Liver (tissue), 9 donors: Measurements from ENCODE around the gene ZC3H11A. TPM values are rescaled to one million over a fixed set of nuclear protein-coding genes. Genes with fewer than 3 reads are reported as not detected.

Experiments used
- DNase-seq: peaks from one replicate; pipeline ENCODE4 v3.0.0-alpha.2; 2017; ENCODE audit warnings: low spot score
- H3K27ac ChIP-seq, 2 donors: one replicate each; pipeline ENCODE4 v1.7.0; 2013; ENCODE audit warnings: inconsistent platforms in 2 of 2, low read length in 2 of 2, control low read depth in 1 of 2, low read depth in 1 of 2, mild to moderate bottlenecking in 1 of 2
- H3K27me3 ChIP-seq, 4 donors: one replicate each; pipeline versions ENCODE4 v1.6.1 to v1.7.0; 2013; ENCODE audit warnings: low read length in 3 of 4, inconsistent platforms in 1 of 4, mild to moderate bottlenecking in 1 of 4, moderate library complexity in 1 of 4; ENCODE audit not compliant: control insufficient read depth in 4 of 4, insufficient read depth in 4 of 4
- H3K36me3 ChIP-seq, 4 donors: one replicate each; pipeline versions ENCODE4 v1.6.1 to v1.7.0; 2013; ENCODE audit warnings: low read length in 3 of 4, mild to moderate bottlenecking in 3 of 4, low read depth in 1 of 4, moderate library complexity in 1 of 4; ENCODE audit not compliant: control insufficient read depth in 4 of 4, insufficient read depth in 3 of 4
- H3K4me1 ChIP-seq, 4 donors: one replicate each; pipeline versions ENCODE4 v1.6.1 to v1.7.0; 2013; ENCODE audit warnings: low read length in 3 of 4, mild to moderate bottlenecking in 3 of 4, moderate library complexity in 1 of 4; ENCODE audit not compliant: control insufficient read depth in 4 of 4, insufficient read depth in 4 of 4
- H3K4me3 ChIP-seq, 3 donors: one replicate each; pipeline versions ENCODE4 v1.6.1 to v1.7.0; 2013; ENCODE audit warnings: low read length in 3 of 3, control low read depth in 1 of 3, low read depth in 1 of 3, mild to moderate bottlenecking in 1 of 3
- H3K9ac ChIP-seq, 2 donors: one replicate each; pipeline ENCODE4 v1.7.0; 2013; ENCODE audit warnings: low read length in 2 of 2, mild to moderate bottlenecking in 2 of 2, moderate library complexity in 2 of 2, control low read depth in 1 of 2, low read depth in 1 of 2
- H3K9me3 ChIP-seq, 4 donors: one replicate each; pipeline versions ENCODE4 v1.6.1 to v1.7.0; 2013; ENCODE audit warnings: low read length in 3 of 4; ENCODE audit not compliant: control insufficient read depth in 4 of 4
- EGR1 ChIP-seq, 2 donors: IDR thresholded peaks; 2 replicates each; pipeline ENCODE4 v1.6.1; 2016 to 2018; ENCODE audit warnings: antibody characterized with exemption in 2 of 2, low read depth in 2 of 2
- FOXA1 ChIP-seq: IDR thresholded peaks from 2 replicates; pipeline ENCODE4 v1.6.1; 2016; ENCODE audit warnings: antibody characterized with exemption
- FOXA2 ChIP-seq: IDR thresholded peaks from 2 replicates; pipeline ENCODE4 v1.6.1; 2016; ENCODE audit warnings: antibody characterized with exemption
- GABPA ChIP-seq, 2 donors: IDR thresholded peaks in 1 of 2; conservative IDR thresholded peaks in 1 of 2; 2 replicates each; pipeline ENCODE4 v1.6.1; 2016; ENCODE audit warnings: antibody characterized with exemption in 2 of 2, mild to moderate bottlenecking in 1 of 2, moderate library complexity in 1 of 2
- HNF4A ChIP-seq, 2 donors: conservative IDR thresholded peaks; 2 replicates each; pipeline ENCODE4 v1.6.1; 2016; ENCODE audit warnings: antibody characterized with exemption in 2 of 2, mild to moderate bottlenecking in 2 of 2
- HNF4G ChIP-seq: IDR thresholded peaks from 2 replicates; pipeline ENCODE4 v1.6.1; 2016; ENCODE audit warnings: antibody characterized with exemption
- JUND ChIP-seq, 2 donors: IDR thresholded peaks; 2 replicates each; pipeline ENCODE4 v1.6.1; 2016; ENCODE audit warnings: antibody characterized with exemption in 2 of 2
- NR2F2 ChIP-seq: IDR thresholded peaks from 2 replicates; pipeline ENCODE4 v1.6.1; 2016; ENCODE audit warnings: antibody characterized with exemption
- RAD21 ChIP-seq, 2 donors: IDR thresholded peaks; 2 replicates each; pipeline ENCODE4 v1.6.1; 2016; ENCODE audit warnings: antibody characterized with exemption in 2 of 2, mild to moderate bottlenecking in 2 of 2
- RXRA ChIP-seq, 2 donors: IDR thresholded peaks; 2 replicates each; pipeline ENCODE4 v1.6.1; 2017 to 2018; ENCODE audit warnings: antibody characterized with exemption in 2 of 2, mild to moderate bottlenecking in 1 of 2
- SP1 ChIP-seq: IDR thresholded peaks from 2 replicates; pipeline ENCODE4 v1.6.1; 2018; ENCODE audit warnings: antibody characterized with exemption, mild to moderate bottlenecking
- TAF1 ChIP-seq: conservative IDR thresholded peaks from 2 replicates; pipeline ENCODE4 v1.6.1; 2016; ENCODE audit warnings: antibody characterized with exemption, mild to moderate bottlenecking
- YY1 ChIP-seq: IDR thresholded peaks from 2 replicates; pipeline ENCODE4 v1.6.1; 2016; ENCODE audit warnings: antibody characterized with exemption, mild to moderate bottlenecking
- WGBS: extraction: QIAGEN DNeasy Blood & Tissue Kit; methylation state at CpG from one replicate; pipeline ENCODE4 v1.1.7; 2013; 5-methylcytosine and 5-hydroxymethylcytosine counted together
- polyA plus RNA-seq, 2 donors: library from polyadenylated mRNA; stranded (reverse) in 1 of 2; unstranded in 1 of 2; fragments of 200-250 nt in 1 of 2; fragments of >200 nt in 1 of 2; fragmentation: Nextera tagmentation in 1 of 2; extraction: Ambion mirVana in 1 of 2; gene quantifications; one replicate each; pipeline versions ENCODE4 v1.2.1 to v1.2.3, GENCODE V29; 2013 to 2015
- total RNA-seq, 2 donors: library from RNA; depleted of rRNA; stranded (reverse); fragments of >200 nt; gene quantifications; one replicate each; pipeline ENCODE4 v1.2.3, GENCODE V29; 2014
- TF ChIP-seq, protein P1 (sequence below): fragments of 150-350 bp; IDR thresholded peaks from 2 replicates; pipeline ENCODE4 v1.5.1; 2017; ENCODE audit warnings: improper control_type of control experiment, low read depth, low read length; ENCODE audit not compliant: missing input control
- TF ChIP-seq, protein P2 (sequence below): IDR thresholded peaks from 2 replicates; pipeline ENCODE4 v1.6.1; 2016; ENCODE audit warnings: antibody characterized with exemption
- TF ChIP-seq, protein P3 (sequence below): IDR thresholded peaks from 2 replicates; pipeline ENCODE4 v1.6.1; 2016; ENCODE audit warnings: antibody characterized with exemption
- TF ChIP-seq, protein P4 (sequence below): IDR thresholded peaks from 2 replicates; pipeline ENCODE4 v1.6.1; 2016; ENCODE audit warnings: antibody characterized with exemption
- TF ChIP-seq, protein P5 (sequence below): IDR thresholded peaks from 2 replicates; pipeline ENCODE4 v1.6.1; 2016; ENCODE audit warnings: antibody characterized with exemption, mild to moderate bottlenecking
- donor health status: healthy.
- donor health status: healthy.
- donor health status: healthy.
- donor health status: healthy.
- donor health status: healthy.

ZC3H11A gene
- total and polyA plus RNA-seq, 4 donors: 14.9 to 76.8 (median 30.2) TPM

DNA sequence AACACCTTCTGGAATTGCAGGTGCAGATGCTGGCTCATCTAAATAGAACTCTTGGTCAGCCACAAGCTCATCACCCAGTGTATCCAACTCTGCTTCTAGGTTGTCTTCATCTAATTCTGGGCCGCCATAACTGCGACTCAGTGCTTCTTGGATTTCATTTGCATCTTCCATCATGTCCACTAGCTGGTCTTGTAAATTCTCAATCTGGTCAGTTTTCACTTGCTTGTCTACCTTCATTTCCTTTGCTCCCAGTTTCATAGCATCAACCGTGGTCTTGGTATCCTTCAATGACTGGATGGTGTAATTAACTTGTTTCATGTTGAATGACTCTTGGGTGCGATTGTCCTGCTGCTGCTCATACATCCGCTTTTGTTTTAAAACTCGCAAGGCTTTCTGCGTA lies 10.3 kb downstream of the ZC3H11A start:
- 98% methylated on average over 7 of the region's 7 CpGs for WGBS
- H3K9me3 ChIP-seq: no peaks in the 10 kb centered on the region
- TF ChIP-seq TAF1: no peak
- TF ChIP-seq HNF4A (conservative IDR thresholded peaks at IDR 0.05): no peak
- TF ChIP-seq, protein P1, sequence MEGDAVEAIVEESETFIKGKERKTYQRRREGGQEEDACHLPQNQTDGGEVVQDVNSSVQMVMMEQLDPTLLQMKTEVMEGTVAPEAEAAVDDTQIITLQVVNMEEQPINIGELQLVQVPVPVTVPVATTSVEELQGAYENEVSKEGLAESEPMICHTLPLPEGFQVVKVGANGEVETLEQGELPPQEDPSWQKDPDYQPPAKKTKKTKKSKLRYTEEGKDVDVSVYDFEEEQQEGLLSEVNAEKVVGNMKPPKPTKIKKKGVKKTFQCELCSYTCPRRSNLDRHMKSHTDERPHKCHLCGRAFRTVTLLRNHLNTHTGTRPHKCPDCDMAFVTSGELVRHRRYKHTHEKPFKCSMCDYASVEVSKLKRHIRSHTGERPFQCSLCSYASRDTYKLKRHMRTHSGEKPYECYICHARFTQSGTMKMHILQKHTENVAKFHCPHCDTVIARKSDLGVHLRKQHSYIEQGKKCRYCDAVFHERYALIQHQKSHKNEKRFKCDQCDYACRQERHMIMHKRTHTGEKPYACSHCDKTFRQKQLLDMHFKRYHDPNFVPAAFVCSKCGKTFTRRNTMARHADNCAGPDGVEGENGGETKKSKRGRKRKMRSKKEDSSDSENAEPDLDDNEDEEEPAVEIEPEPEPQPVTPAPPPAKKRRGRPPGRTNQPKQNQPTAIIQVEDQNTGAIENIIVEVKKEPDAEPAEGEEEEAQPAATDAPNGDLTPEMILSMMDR: no peak
- TF ChIP-seq, protein P2, sequence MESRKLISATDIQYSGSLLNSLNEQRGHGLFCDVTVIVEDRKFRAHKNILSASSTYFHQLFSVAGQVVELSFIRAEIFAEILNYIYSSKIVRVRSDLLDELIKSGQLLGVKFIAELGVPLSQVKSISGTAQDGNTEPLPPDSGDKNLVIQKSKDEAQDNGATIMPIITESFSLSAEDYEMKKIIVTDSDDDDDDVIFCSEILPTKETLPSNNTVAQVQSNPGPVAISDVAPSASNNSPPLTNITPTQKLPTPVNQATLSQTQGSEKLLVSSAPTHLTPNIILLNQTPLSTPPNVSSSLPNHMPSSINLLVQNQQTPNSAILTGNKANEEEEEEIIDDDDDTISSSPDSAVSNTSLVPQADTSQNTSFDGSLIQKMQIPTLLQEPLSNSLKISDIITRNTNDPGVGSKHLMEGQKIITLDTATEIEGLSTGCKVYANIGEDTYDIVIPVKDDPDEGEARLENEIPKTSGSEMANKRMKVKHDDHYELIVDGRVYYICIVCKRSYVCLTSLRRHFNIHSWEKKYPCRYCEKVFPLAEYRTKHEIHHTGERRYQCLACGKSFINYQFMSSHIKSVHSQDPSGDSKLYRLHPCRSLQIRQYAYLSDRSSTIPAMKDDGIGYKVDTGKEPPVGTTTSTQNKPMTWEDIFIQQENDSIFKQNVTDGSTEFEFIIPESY: no peak
- TF ChIP-seq NR2F2: no peak
- TF ChIP-seq, protein P3, sequence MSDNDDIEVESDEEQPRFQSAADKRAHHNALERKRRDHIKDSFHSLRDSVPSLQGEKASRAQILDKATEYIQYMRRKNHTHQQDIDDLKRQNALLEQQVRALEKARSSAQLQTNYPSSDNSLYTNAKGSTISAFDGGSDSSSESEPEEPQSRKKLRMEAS: no peak
- TF ChIP-seq, protein P4, sequence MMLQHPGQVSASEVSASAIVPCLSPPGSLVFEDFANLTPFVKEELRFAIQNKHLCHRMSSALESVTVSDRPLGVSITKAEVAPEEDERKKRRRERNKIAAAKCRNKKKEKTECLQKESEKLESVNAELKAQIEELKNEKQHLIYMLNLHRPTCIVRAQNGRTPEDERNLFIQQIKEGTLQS: no peak
- no peak for TF ChIP-seq EGR1 (IDR thresholded peaks at IDR 0.05; ENCODE audit: low read depth in 2 of 2)
- TF ChIP-seq FOXA1: no peak
- TF ChIP-seq SP1: no peak
- no peak for TF ChIP-seq RAD21 (IDR thresholded peaks at IDR 0.05)
- TF ChIP-seq, protein P5, sequence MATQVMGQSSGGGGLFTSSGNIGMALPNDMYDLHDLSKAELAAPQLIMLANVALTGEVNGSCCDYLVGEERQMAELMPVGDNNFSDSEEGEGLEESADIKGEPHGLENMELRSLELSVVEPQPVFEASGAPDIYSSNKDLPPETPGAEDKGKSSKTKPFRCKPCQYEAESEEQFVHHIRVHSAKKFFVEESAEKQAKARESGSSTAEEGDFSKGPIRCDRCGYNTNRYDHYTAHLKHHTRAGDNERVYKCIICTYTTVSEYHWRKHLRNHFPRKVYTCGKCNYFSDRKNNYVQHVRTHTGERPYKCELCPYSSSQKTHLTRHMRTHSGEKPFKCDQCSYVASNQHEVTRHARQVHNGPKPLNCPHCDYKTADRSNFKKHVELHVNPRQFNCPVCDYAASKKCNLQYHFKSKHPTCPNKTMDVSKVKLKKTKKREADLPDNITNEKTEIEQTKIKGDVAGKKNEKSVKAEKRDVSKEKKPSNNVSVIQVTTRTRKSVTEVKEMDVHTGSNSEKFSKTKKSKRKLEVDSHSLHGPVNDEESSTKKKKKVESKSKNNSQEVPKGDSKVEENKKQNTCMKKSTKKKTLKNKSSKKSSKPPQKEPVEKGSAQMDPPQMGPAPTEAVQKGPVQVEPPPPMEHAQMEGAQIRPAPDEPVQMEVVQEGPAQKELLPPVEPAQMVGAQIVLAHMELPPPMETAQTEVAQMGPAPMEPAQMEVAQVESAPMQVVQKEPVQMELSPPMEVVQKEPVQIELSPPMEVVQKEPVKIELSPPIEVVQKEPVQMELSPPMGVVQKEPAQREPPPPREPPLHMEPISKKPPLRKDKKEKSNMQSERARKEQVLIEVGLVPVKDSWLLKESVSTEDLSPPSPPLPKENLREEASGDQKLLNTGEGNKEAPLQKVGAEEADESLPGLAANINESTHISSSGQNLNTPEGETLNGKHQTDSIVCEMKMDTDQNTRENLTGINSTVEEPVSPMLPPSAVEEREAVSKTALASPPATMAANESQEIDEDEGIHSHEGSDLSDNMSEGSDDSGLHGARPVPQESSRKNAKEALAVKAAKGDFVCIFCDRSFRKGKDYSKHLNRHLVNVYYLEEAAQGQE: no peak
- no peak for TF ChIP-seq YY1
- no peak for TF ChIP-seq HNF4G
- TF ChIP-seq JUND (IDR thresholded peaks at IDR 0.05): no peak
- TF ChIP-seq RXRA (IDR thresholded peaks at IDR 0.05): no peak
- TF ChIP-seq GABPA (IDR thresholded peaks at IDR 0.05 in 1 of 2, conservative IDR thresholded peaks at IDR 0.05 in 1 of 2): no peak
- TF ChIP-seq FOXA2: no peak
- H3K9ac ChIP-seq: no peak overlapping the region
- peaks cover 11 to 13% (median 12%) of the 10 kb centered on the region in 4 donors for H3K36me3 ChIP-seq
- no peak overlapping the region for H3K4me3 ChIP-seq
- no peak for DNase-seq
- no peak overlapping the region for H3K27ac ChIP-seq
- no peaks in the 10 kb centered on the region for H3K27me3 ChIP-seq
- peaks cover 0 to 1% (median 0%) of the 10 kb centered on the region in 4 donors for H3K4me1 ChIP-seq
